Measurements from ENCODE around the gene LTBP3.

- TF ChIP-seq POLR2A (IDR thresholded peaks at IDR 0.05) (peak in 1 of 2 donors; percentile 42), CTCF (IDR thresholded peaks at IDR 0.05) (no peak)
Measured at GRCh38 chr11:65503949-65504673, 54.0 kb downstream of the LTBP3 start.
